Vagina (tissue), 2 donors: ENCODE results near the gene ITSN1. TPM values are rescaled to one million over a fixed set of nuclear protein-coding genes. Genes with fewer than 3 reads are reported as not detected.
A peak's percentile ranks its signal among the peaks of the same experiment; 100 is the strongest.

Experiments used
- DNase-seq, 2 donors: peaks; one replicate each; pipeline ENCODE4 v3.0.0-alpha.2; 2017; ENCODE audit errors: extremely low spot score in 2 of 2
- H3K27ac ChIP-seq: fragments of 200-600 bp; sonication (generic); one replicate; pipeline ENCODE4 v1.5.1; 2019
- H3K27me3 ChIP-seq: fragments of 200-600 bp; sonication (generic); one replicate; pipeline ENCODE4 v1.5.1; 2019
- H3K36me3 ChIP-seq, 2 donors: fragments of 200-600 bp; sonication (generic); one replicate each; pipeline ENCODE4 v1.5.1; 2017 to 2019
- H3K4me1 ChIP-seq: fragments of 200-600 bp; sonication (generic); one replicate; pipeline ENCODE4 v1.5.1; 2019
- H3K4me3 ChIP-seq, 2 donors: fragments of 200-600 bp; sonication (generic); 1 replicate in 1 of 2; 2 replicates in 1 of 2; pipeline ENCODE4 v1.5.1; 2016 to 2019
- H3K9me3 ChIP-seq: fragments of 200-600 bp; sonication (generic); one replicate; pipeline ENCODE4 v1.5.1; 2019
- CTCF ChIP-seq, 3 experiments: fragments of 450-650 bp in 2 of 3; fragments of 200-600 bp in 1 of 3; sonication (generic) in 1 of 3; IDR thresholded peaks; one replicate each; pipeline ENCODE4 v1.5.1; 2017 to 2019; ENCODE audit warnings: antibody characterized with exemption in 3 of 3, mild to moderate bottlenecking in 2 of 3, moderate library complexity in 2 of 3
- POLR2A ChIP-seq, 2 donors: fragments of 450-650 bp; IDR thresholded peaks; one replicate each; pipeline ENCODE4 v1.6.1; 2017; ENCODE audit warnings: antibody characterized with exemption in 2 of 2, mild to moderate bottlenecking in 2 of 2, moderate library complexity in 2 of 2
- POLR2AphosphoS5 ChIP-seq, 2 donors: sonication (generic); formaldehyde crosslinking; IDR thresholded peaks; one replicate each; pipeline ENCODE4 v1.9.0; 2017; ENCODE audit warnings: antibody characterized with exemption in 2 of 2, mild to moderate bottlenecking in 2 of 2, low read depth in 1 of 2; ENCODE audit not compliant: insufficient read depth in 1 of 2
- intact Hi-C: fragments of 100-400 bp; cut with DNase I; formaldehyde crosslinking; loops from one replicate; pipeline ENCODE4 v1.15.1; 2023
- total RNA-seq: library from RNA; depleted of rRNA; stranded (reverse); fragments of >200 nt; gene quantifications from one replicate; pipeline ENCODE4 v1.2.3, GENCODE V29; 2016

The ITSN1 gene
- total RNA-seq, 1 donor from 2014 or later: 46.9 TPM

DNA sequence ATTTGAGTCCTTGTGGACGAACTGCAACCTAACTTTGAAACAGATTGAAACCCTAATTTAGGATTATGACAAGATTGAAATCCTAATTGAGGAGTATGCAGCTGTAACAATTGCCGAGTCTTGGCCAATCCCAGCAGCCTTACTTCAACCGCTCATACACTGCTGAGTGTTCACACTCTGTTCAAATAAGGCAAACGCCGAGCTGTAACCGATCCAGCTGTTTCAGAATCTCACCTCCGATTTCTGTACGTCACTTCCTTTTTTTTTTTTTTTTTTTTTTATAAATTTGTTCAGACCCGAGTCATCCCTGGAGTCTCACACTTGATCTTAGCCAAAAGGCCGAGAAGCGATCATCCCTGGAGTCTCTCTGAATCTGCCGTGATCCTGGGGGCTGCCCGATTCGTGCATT, 295.6 kb downstream of the ITSN1 start:
- Histone ChIP-seq H3K36me3 (no peaks in the 10 kb centered on the region), H3K27me3 (no peaks in the 10 kb centered on the region), H3K4me3 (no peak overlapping the region), H3K9me3 (no peaks in the 10 kb centered on the region), H3K4me1 (peaks cover 6% of the 10 kb centered on the region), H3K27ac (peak overlapping the region; percentile 56)
- no peak for TF ChIP-seq POLR2AphosphoS5 (IDR thresholded peaks at IDR 0.05; ENCODE audit: insufficient read depth in 1 of 2, low read depth in 1 of 2)
- TF ChIP-seq POLR2A (IDR thresholded peaks at IDR 0.05): no peak
- TF ChIP-seq CTCF (IDR thresholded peaks at IDR 0.05): no peak
- intact Hi-C loops: loop anchor here (10.0 kb wide), 1 partner anchor 267 kb away; no protein-coding TSS in a partner anchor
- DNase-seq: peak in 1 of 2 donors; percentile 19

DNA sequence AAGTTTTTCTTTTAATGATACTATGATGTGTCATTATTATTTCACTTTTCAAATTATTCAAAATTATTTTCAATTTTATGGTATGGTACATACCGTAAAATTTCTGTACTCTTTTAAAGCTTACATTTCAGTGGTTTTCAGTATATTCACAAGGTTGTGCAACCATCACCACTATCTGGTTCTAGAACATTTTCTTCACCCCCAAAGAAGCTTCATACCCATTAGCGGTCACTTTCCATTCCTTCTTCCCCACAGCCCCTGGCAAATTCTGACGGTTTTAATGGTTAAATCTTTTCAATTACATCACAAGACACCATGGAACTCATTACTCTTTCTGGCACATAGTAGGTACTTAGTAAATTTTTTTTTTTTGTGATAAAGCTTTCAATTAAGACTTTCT, 296.1 kb downstream of the ITSN1 start:
- no peaks in the 10 kb centered on the region for H3K9me3 ChIP-seq

GRCh38 chr21:33939226-33939625, 296.9 kb downstream of the ITSN1 start:
- no peak overlapping the region for H3K4me3 ChIP-seq
- no peaks in the 10 kb centered on the region for H3K27me3 ChIP-seq
- no peaks in the 10 kb centered on the region for H3K9me3 ChIP-seq
- no peak for DNase-seq
- H3K36me3 ChIP-seq: no peaks in the 10 kb centered on the region
- H3K27ac ChIP-seq: no peak overlapping the region
- no peak for TF ChIP-seq POLR2A (IDR thresholded peaks at IDR 0.05)
- TF ChIP-seq POLR2AphosphoS5 (IDR thresholded peaks at IDR 0.05; ENCODE audit: insufficient read depth in 1 of 2, low read depth in 1 of 2): no peak
- intact Hi-C loops: loop anchor here (10.0 kb wide), 1 partner anchor 266 kb away; no protein-coding TSS in a partner anchor
- no peaks in the 10 kb centered on the region for H3K4me1 ChIP-seq

More for the DNA sequence above, 296.1 kb downstream of the ITSN1 start:
- H3K4me1 ChIP-seq: peaks cover 4% of the 10 kb centered on the region
- no peaks in the 10 kb centered on the region for H3K36me3 ChIP-seq
- no peaks in the 10 kb centered on the region for H3K27me3 ChIP-seq
- no peak overlapping the region for H3K27ac ChIP-seq
- intact Hi-C loops: loop anchor here (10.0 kb wide), 1 partner anchor 266 kb away; no protein-coding TSS in a partner anchor
- TF ChIP-seq POLR2AphosphoS5 (IDR thresholded peaks at IDR 0.05; ENCODE audit: insufficient read depth in 1 of 2, low read depth in 1 of 2) (no peak), CTCF (IDR thresholded peaks at IDR 0.05) (no peak), POLR2A (IDR thresholded peaks at IDR 0.05) (no peak)
- DNase-seq: no peak
- no peak overlapping the region for H3K4me3 ChIP-seq

DNA sequence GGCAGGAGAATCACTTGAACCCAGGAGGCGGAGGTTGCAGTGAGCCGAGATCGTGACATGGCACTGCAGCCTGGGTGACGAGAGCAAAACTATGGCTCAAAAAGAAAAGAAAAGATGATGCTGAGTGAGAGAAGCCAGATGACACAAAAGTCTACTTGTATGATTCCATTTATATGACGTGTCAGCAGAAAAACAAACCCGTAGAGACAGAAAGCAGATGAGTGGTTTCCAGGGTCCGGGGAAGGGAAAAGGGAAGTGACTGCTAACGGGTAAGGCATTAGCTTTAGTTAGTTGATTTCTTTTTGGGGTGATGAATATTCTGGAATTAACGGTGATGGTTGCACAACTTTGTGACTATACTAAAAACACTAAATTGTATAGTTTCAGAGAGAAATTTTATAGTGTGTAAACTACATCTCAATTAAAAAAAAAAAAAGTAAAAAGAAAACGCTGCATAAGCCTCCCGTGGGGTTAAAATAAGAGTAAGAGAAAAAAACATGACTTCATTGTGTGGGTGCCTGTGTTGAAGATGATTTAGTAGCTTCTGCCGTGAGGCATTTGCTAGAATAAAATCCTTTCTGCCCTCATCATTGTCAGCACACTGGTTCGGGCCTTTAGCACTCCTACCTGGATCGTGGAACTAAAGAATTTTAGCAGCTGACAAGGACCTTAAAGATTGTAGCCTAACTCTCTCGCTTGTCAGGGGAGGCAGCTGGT, 298.0 kb downstream of the ITSN1 start:
- Histone ChIP-seq H3K27me3 (no peaks in the 10 kb centered on the region), H3K27ac (no peak overlapping the region), H3K4me3 (no peak overlapping the region), H3K9me3 (no peaks in the 10 kb centered on the region), H3K4me1 (no peaks in the 10 kb centered on the region), H3K36me3 (no peaks in the 10 kb centered on the region)
- intact Hi-C loops: loop anchor here (10.0 kb wide), 1 partner anchor 134 kb away; the partner anchor contains the start of genes MRPS6 and SLC5A3
- peak in 1 of 2 donors; percentile 14 for DNase-seq
- TF ChIP-seq POLR2AphosphoS5 (IDR thresholded peaks at IDR 0.05; ENCODE audit: insufficient read depth in 1 of 2, low read depth in 1 of 2): no peak
- no peak for TF ChIP-seq POLR2A (IDR thresholded peaks at IDR 0.05)
- no peak for TF ChIP-seq CTCF (IDR thresholded peaks at IDR 0.05)

DNA sequence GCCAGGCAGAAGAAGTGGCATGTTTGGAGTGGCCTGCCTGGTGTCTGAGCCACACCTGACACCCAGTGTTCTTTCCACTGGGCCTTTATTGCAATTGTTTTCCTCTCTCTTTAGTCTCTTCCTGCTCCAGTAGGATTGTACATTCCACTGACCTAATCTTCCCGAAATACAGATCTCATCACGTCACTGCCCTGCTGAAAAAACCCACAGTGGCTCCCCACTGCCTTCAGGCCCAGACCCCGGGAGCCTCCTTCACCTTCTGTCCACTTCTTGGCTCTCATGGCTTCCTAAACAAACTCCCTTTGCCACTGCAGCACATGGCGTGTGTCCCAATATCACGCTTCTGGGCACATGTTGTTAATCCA, 298.6 kb downstream of the ITSN1 start:
- intact Hi-C loops: loop anchor here (10.0 kb wide), 1 partner anchor 134 kb away; the partner anchor contains the start of genes MRPS6 and SLC5A3
- Histone ChIP-seq H3K9me3 (no peaks in the 10 kb centered on the region), H3K27ac (peak overlapping the region; percentile 26), H3K27me3 (no peaks in the 10 kb centered on the region), H3K4me3 (no peak overlapping the region), H3K36me3 (no peaks in the 10 kb centered on the region), H3K4me1 (no peaks in the 10 kb centered on the region)
- TF ChIP-seq POLR2A (IDR thresholded peaks at IDR 0.05): no peak
- TF ChIP-seq CTCF (IDR thresholded peaks at IDR 0.05): no peak
- no peak for TF ChIP-seq POLR2AphosphoS5 (IDR thresholded peaks at IDR 0.05; ENCODE audit: insufficient read depth in 1 of 2, low read depth in 1 of 2)
- DNase-seq: peak in 1 of 2 donors; percentile 85
